Endodermal cell (in vitro differentiated cells): ENCODE results near the gene KCTD18. TPM values are rescaled to one million over a fixed set of nuclear protein-coding genes. Genes with fewer than 3 reads are reported as not detected.

ENCODE experiments used
- DNase-seq: peaks from one replicate; pipeline ENCODE4 v3.0.0-alpha.2; 2017
- H3K27ac ChIP-seq: 2 replicates; pipeline ENCODE4 v1.5.1; 2013; ENCODE audit warnings: mild to moderate bottlenecking, low read depth, low read length, moderate library complexity
- H3K27me3 ChIP-seq: 2 replicates; pipeline ENCODE4 v1.6.1; 2013; ENCODE audit warnings: mild to moderate bottlenecking, low read length, moderate library complexity; ENCODE audit not compliant: insufficient read depth, control insufficient read depth, poor library complexity, severe bottlenecking
- H3K36me3 ChIP-seq: 2 replicates; pipeline ENCODE4 v1.7.0; 2013; ENCODE audit warnings: mild to moderate bottlenecking, low read length, moderate library complexity; ENCODE audit not compliant: control insufficient read depth, insufficient read depth
- H3K4me1 ChIP-seq: one replicate; pipeline ENCODE4 v1.7.0; 2013; ENCODE audit warnings: low read length; ENCODE audit not compliant: control insufficient read depth, insufficient read depth
- H3K4me3 ChIP-seq: 2 replicates; pipeline ENCODE4 v1.5.1; 2013; ENCODE audit warnings: mild to moderate bottlenecking, low read length, moderate library complexity
- H3K9ac ChIP-seq: 2 replicates; pipeline ENCODE4 v1.6.1; 2013; ENCODE audit warnings: mild to moderate bottlenecking, low read length, moderate library complexity; ENCODE audit not compliant: poor library complexity, severe bottlenecking; ENCODE audit errors: extremely low read depth
- H3K9me3 ChIP-seq: 2 replicates; pipeline ENCODE4 v1.6.1; 2013; ENCODE audit warnings: mild to moderate bottlenecking, low read length, moderate library complexity; ENCODE audit not compliant: control insufficient read depth
- H3K27ac Mint-ChIP-seq: 2 replicates; pipeline ENCODE4 v1.8.0; 2020; ENCODE audit warnings: mixed read lengths
- H3K27me3 Mint-ChIP-seq: 2 replicates; pipeline ENCODE4 v1.8.0; 2021; ENCODE audit warnings: mild to moderate bottlenecking, mixed read lengths; ENCODE audit not compliant: insufficient read depth
- H3K36me3 Mint-ChIP-seq: 2 replicates; pipeline ENCODE4 v1.8.0; 2020; ENCODE audit warnings: low read depth, mixed read lengths
- H3K4me1 Mint-ChIP-seq: 2 replicates; pipeline ENCODE4 v1.8.0; 2020; ENCODE audit warnings: mixed read lengths
- H3K4me3 Mint-ChIP-seq: 2 replicates; pipeline ENCODE4 v1.8.0; 2020; ENCODE audit warnings: mild to moderate bottlenecking, moderate library complexity, mixed read lengths
- H3K9me3 Mint-ChIP-seq: 2 replicates; pipeline ENCODE4 v1.8.0; 2020; ENCODE audit warnings: mild to moderate bottlenecking, mixed read lengths
- WGBS, 2 experiments: methylation state at CpG; one replicate each; pipeline versions ENCODE4 v1.1.5 to v1.1.7; 2013; ENCODE audit warnings: missing lambda C conversion rate in 2 of 2, mixed read lengths in 1 of 2; ENCODE audit not compliant: insufficient coverage in 1 of 2, insufficient read length in 1 of 2; 5-methylcytosine and 5-hydroxymethylcytosine counted together
- total RNA-seq, 2 donors: library from RNA; stranded (reverse); fragmentation: NEBNext Ultra II Directional in 1 of 2; extraction: Animal tissue kit (Norgen Biotek cat#: 25700) in 1 of 2; gene quantifications; 2 replicates in 1 of 2; 3 replicates in 1 of 2; pipeline ENCODE4 v1.2.1, GENCODE V29; 2021
- TF ChIP-seq, protein P1 (sequence below): fragments of 200-600 bp; sonication (generic); conservative IDR thresholded peaks from 2 replicates; pipeline ENCODE4 v1.5.0; 2021; ENCODE audit warnings: antibody characterized with exemption, mild to moderate bottlenecking

The KCTD18 gene
- total RNA-seq, 2 donors from 2014 or later: 6.8 to 12.2 TPM

DNA sequence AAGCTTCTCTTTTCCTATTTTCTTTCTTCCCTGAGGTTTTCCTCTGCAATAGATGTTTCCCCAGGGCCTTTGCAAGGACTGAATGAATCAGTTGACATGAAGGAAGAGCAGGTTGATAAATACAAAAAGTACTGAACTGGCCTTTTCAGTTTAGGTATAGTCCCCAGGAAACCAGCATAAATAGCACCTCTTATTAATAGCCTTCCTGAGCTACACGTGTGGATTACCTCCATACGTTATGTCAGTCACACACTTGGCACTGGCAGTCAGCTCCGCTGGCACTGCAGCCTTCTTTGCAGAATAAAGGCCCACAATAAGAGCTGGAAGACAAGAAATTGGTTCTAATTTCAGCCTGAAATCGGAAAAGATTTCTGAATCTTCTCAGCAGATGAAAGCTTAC lies 60.7 kb downstream of the KCTD18 start:
- Mint-ChIP-seq H3K36me3 (peaks cover 42% of the 10 kb centered on the region), H3K27me3 (no peaks in the 10 kb centered on the region), H3K27ac (no peak overlapping the region), H3K4me1 (no peaks in the 10 kb centered on the region), H3K9me3 (no peaks in the 10 kb centered on the region), H3K4me3 (no peak overlapping the region)
- H3K27me3 ChIP-seq: no peaks in the 10 kb centered on the region
- no peak overlapping the region for H3K27ac ChIP-seq
- no peak for DNase-seq
- no peaks in the 10 kb centered on the region for H3K4me1 ChIP-seq
- TF ChIP-seq, protein P1, sequence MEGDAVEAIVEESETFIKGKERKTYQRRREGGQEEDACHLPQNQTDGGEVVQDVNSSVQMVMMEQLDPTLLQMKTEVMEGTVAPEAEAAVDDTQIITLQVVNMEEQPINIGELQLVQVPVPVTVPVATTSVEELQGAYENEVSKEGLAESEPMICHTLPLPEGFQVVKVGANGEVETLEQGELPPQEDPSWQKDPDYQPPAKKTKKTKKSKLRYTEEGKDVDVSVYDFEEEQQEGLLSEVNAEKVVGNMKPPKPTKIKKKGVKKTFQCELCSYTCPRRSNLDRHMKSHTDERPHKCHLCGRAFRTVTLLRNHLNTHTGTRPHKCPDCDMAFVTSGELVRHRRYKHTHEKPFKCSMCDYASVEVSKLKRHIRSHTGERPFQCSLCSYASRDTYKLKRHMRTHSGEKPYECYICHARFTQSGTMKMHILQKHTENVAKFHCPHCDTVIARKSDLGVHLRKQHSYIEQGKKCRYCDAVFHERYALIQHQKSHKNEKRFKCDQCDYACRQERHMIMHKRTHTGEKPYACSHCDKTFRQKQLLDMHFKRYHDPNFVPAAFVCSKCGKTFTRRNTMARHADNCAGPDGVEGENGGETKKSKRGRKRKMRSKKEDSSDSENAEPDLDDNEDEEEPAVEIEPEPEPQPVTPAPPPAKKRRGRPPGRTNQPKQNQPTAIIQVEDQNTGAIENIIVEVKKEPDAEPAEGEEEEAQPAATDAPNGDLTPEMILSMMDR: no peak
- no peak overlapping the region for H3K4me3 ChIP-seq
- H3K9ac ChIP-seq: no peak overlapping the region
- 90 to 93% methylated on average over 4 of the region's 4 CpGs for WGBS, 2 experiments
- peaks cover 19% of the 10 kb centered on the region for H3K36me3 ChIP-seq
- no peaks in the 10 kb centered on the region for H3K9me3 ChIP-seq

DNA sequence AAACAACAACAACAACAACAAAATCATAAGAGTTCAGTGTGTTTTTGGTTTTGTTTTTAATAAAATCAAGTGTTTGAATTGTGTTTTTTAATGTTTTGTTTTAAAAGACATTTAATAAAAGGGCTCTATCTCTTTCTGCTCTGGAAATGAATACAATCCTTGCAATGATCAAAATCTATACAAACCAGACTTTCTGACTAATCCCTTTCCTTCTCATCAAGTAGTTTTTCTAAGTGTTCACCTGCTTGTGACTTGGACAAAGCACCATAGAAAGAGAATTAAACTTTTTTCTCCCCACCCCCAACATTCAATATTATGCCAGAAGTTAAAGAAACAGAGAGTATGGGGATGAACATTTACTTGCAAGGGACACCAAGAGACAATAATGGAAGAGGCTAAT lies 61.4 kb downstream of the KCTD18 start:
- H3K27me3 ChIP-seq: no peaks in the 10 kb centered on the region
- H3K4me1 Mint-ChIP-seq: no peaks in the 10 kb centered on the region
- no peaks in the 10 kb centered on the region for H3K27me3 Mint-ChIP-seq
- no peaks in the 10 kb centered on the region for H3K9me3 ChIP-seq
- DNase-seq: no peak
- no peak overlapping the region for H3K4me3 ChIP-seq
- no peak overlapping the region for H3K27ac Mint-ChIP-seq
- H3K4me3 Mint-ChIP-seq: no peak overlapping the region
- H3K36me3 Mint-ChIP-seq: peaks cover 47% of the 10 kb centered on the region
- H3K9ac ChIP-seq: no peak overlapping the region
- TF ChIP-seq, protein P1: no peak
- H3K4me1 ChIP-seq: no peaks in the 10 kb centered on the region
- no peak overlapping the region for H3K27ac ChIP-seq
- no peaks in the 10 kb centered on the region for H3K9me3 Mint-ChIP-seq
- H3K36me3 ChIP-seq: peaks cover 26% of the 10 kb centered on the region

DNA sequence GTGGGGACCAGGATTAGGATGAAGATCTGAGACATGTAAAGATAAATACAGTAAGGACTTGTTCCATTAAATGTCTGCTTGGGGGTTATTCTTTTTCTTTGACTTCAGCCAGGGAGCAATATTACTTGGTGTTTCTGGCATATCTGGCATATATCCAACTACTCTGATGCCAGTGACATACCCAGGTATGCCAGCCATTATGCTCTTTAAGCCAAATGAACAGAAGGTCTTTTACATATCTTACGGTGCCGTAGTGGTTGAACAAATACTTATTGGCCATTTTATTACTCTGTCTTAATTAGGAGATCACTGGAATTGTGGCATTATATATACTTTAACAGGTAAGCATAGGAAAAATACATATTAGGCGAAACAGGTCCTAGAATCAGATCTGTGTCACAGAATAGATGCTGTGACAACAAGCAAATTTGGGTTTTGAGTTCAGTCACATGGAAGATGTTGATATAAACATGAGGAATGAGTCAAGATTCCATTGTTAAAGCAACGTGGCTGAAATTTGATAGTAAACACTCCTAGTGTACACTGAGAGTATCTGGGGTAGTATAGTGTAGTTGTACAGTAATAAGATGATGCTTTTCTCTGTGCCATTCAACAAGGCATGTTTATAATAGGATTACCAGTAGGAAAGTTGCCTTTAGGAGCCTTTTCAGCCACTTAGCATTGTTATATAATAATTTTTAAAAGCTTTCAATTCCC lies 62.6 kb downstream of the KCTD18 start:
- Histone ChIP-seq H3K4me1 (no peaks in the 10 kb centered on the region), H3K27me3 (no peaks in the 10 kb centered on the region), H3K27ac (no peak overlapping the region), H3K36me3 (peaks cover 35% of the 10 kb centered on the region), H3K9me3 (no peaks in the 10 kb centered on the region), H3K4me3 (no peak overlapping the region), H3K9ac (no peak overlapping the region)
- Mint-ChIP-seq H3K27me3 (no peaks in the 10 kb centered on the region), H3K4me1 (no peaks in the 10 kb centered on the region), H3K36me3 (peaks cover 58% of the 10 kb centered on the region), H3K27ac (no peak overlapping the region), H3K9me3 (no peaks in the 10 kb centered on the region), H3K4me3 (no peak overlapping the region)
- WGBS, 2 experiments: 98 to 99% methylated on average over 4 of the region's 4 CpGs
- TF ChIP-seq, protein P1: no peak
- DNase-seq: no peak
